ENCODE data around the gene ACER1.

Gene ACER1

GRCh38 chr19:6275170-6275744 lies 58.2 kb downstream of the ACER1 start:
- Mint-ChIP-seq H3K27me3 (no peaks in the 10 kb centered on the region), H3K36me3 (ENCODE audit: insufficient read depth) (peaks cover 15% of the 10 kb centered on the region), H3K27ac (ENCODE audit: low read depth) (no peak overlapping the region), H3K9me3 (no peaks in the 10 kb centered on the region), H3K4me1 (peaks cover 84% of the 10 kb centered on the region), H3K4me3 (no peak overlapping the region)
- ATAC-seq (replicated peaks; ENCODE audit: extremely low read depth, poor library complexity, severe bottlenecking), result no peak
- DNase-seq (ENCODE audit: low spot score in 2 of 2), result no peak

- ATAC-seq (replicated peaks; ENCODE audit: extremely low read depth, poor library complexity, severe bottlenecking), result no peak
- Mint-ChIP-seq H3K27me3 (no peaks in the 10 kb centered on the region), H3K4me3 (no peak overlapping the region), H3K9me3 (no peaks in the 10 kb centered on the region), H3K27ac (ENCODE audit: low read depth) (no peak overlapping the region), H3K36me3 (ENCODE audit: insufficient read depth) (peaks cover 16% of the 10 kb centered on the region), H3K4me1 (peaks cover 89% of the 10 kb centered on the region)
- no peak for DNase-seq (ENCODE audit: low spot score in 2 of 2)
These were observed 58.7 kb downstream of the ACER1 start for GRCh38 chr19:6274756-6275155.

GRCh38 chr19:6273701-6274601 lies 59.5 kb downstream of the ACER1 start:
- peaks cover 86% of the 10 kb centered on the region for H3K4me1 Mint-ChIP-seq
- H3K4me3 Mint-ChIP-seq, result no peak overlapping the region
- H3K27me3 Mint-ChIP-seq, result no peaks in the 10 kb centered on the region
- H3K36me3 Mint-ChIP-seq (ENCODE audit: insufficient read depth), result peaks cover 13% of the 10 kb centered on the region
- no peaks in the 10 kb centered on the region for H3K9me3 Mint-ChIP-seq
- DNase-seq (ENCODE audit: low spot score in 2 of 2), result no peak
- no peak overlapping the region for H3K27ac Mint-ChIP-seq (ENCODE audit: low read depth)
- ATAC-seq (replicated peaks; ENCODE audit: extremely low read depth, poor library complexity, severe bottlenecking), result no peak

- Mint-ChIP-seq H3K4me3 (peak overlapping the region; percentile 16), H3K27me3 (no peaks in the 10 kb centered on the region), H3K4me1 (peaks cover 82% of the 10 kb centered on the region), H3K36me3 (ENCODE audit: insufficient read depth) (peaks cover 11% of the 10 kb centered on the region), H3K27ac (ENCODE audit: low read depth) (peak overlapping the region; percentile 52), H3K9me3 (no peaks in the 10 kb centered on the region)
- DNase-seq (ENCODE audit: low spot score in 2 of 2), result no peak
- ATAC-seq (replicated peaks; ENCODE audit: extremely low read depth, poor library complexity, severe bottlenecking), result no peak
These were observed 60.4 kb downstream of the ACER1 start for GRCh38 chr19:6272913-6273600.

GRCh38 chr19:6272411-6272791 lies 61.0 kb downstream of the ACER1 start:
- Mint-ChIP-seq H3K36me3 (ENCODE audit: insufficient read depth) (peaks cover 9% of the 10 kb centered on the region), H3K27ac (ENCODE audit: low read depth) (peak overlapping the region; percentile 52), H3K4me1 (peaks cover 81% of the 10 kb centered on the region), H3K27me3 (no peaks in the 10 kb centered on the region), H3K4me3 (no peak overlapping the region), H3K9me3 (no peaks in the 10 kb centered on the region)
- DNase-seq (ENCODE audit: low spot score in 2 of 2) (no peak), ATAC-seq (replicated peaks; ENCODE audit: extremely low read depth, poor library complexity, severe bottlenecking) (no peak)

- Mint-ChIP-seq H3K27me3 (no peaks in the 10 kb centered on the region), H3K36me3 (ENCODE audit: insufficient read depth) (peaks cover 9% of the 10 kb centered on the region), H3K4me3 (no peak overlapping the region), H3K4me1 (peaks cover 76% of the 10 kb centered on the region), H3K27ac (ENCODE audit: low read depth) (peak overlapping the region; percentile 52), H3K9me3 (no peaks in the 10 kb centered on the region)
- no peak for DNase-seq (ENCODE audit: low spot score in 2 of 2)
- ATAC-seq (replicated peaks; ENCODE audit: extremely low read depth, poor library complexity, severe bottlenecking), result no peak
These were observed 61.5 kb downstream of the ACER1 start for GRCh38 chr19:6271721-6272410.

- DNase-seq (ENCODE audit: low spot score in 2 of 2) (no peak), ATAC-seq (replicated peaks; ENCODE audit: extremely low read depth, poor library complexity, severe bottlenecking) (no peak)
- Mint-ChIP-seq H3K27ac (ENCODE audit: low read depth) (peak overlapping the region; percentile 89), H3K9me3 (no peaks in the 10 kb centered on the region), H3K4me1 (peaks cover 74% of the 10 kb centered on the region), H3K36me3 (ENCODE audit: insufficient read depth) (peaks cover 12% of the 10 kb centered on the region), H3K4me3 (no peak overlapping the region), H3K27me3 (no peaks in the 10 kb centered on the region)
These were observed 62.2 kb downstream of the ACER1 start for GRCh38 chr19:6271251-6271650.

GRCh38 chr19:6270822-6271221 lies 62.6 kb downstream of the ACER1 start:
- H3K9me3 Mint-ChIP-seq, result no peaks in the 10 kb centered on the region
- H3K27ac Mint-ChIP-seq (ENCODE audit: low read depth), result peak overlapping the region; percentile 89
- H3K27me3 Mint-ChIP-seq, result no peaks in the 10 kb centered on the region
- DNase-seq (ENCODE audit: low spot score in 2 of 2), result no peak
- H3K4me3 Mint-ChIP-seq, result no peak overlapping the region
- peaks cover 70% of the 10 kb centered on the region for H3K4me1 Mint-ChIP-seq
- H3K36me3 Mint-ChIP-seq (ENCODE audit: insufficient read depth), result peaks cover 10% of the 10 kb centered on the region
- ATAC-seq (replicated peaks; ENCODE audit: extremely low read depth, poor library complexity, severe bottlenecking), result no peak

GRCh38 chr19:6270076-6270745 lies 63.2 kb downstream of the ACER1 start:
- H3K36me3 Mint-ChIP-seq (ENCODE audit: insufficient read depth), result peaks cover 10% of the 10 kb centered on the region
- no peaks in the 10 kb centered on the region for H3K27me3 Mint-ChIP-seq
- DNase-seq (ENCODE audit: low spot score in 2 of 2), result no peak
- H3K4me3 Mint-ChIP-seq, result no peak overlapping the region
- peak overlapping the region; percentile 89 for H3K27ac Mint-ChIP-seq (ENCODE audit: low read depth)
- ATAC-seq (replicated peaks; ENCODE audit: extremely low read depth, poor library complexity, severe bottlenecking), result no peak
- H3K4me1 Mint-ChIP-seq, result peaks cover 64% of the 10 kb centered on the region
- H3K9me3 Mint-ChIP-seq, result no peaks in the 10 kb centered on the region

- Mint-ChIP-seq H3K4me1 (peaks cover 58% of the 10 kb centered on the region), H3K36me3 (ENCODE audit: insufficient read depth) (peaks cover 15% of the 10 kb centered on the region), H3K27ac (ENCODE audit: low read depth) (no peak overlapping the region), H3K27me3 (no peaks in the 10 kb centered on the region), H3K4me3 (no peak overlapping the region), H3K9me3 (no peaks in the 10 kb centered on the region)
- ATAC-seq (replicated peaks; ENCODE audit: extremely low read depth, poor library complexity, severe bottlenecking) (no peak), DNase-seq (ENCODE audit: low spot score in 2 of 2) (no peak)
These were observed 64.1 kb downstream of the ACER1 start for GRCh38 chr19:6269101-6269886.

- DNase-seq (ENCODE audit: low spot score in 2 of 2) (no peak), ATAC-seq (replicated peaks; ENCODE audit: extremely low read depth, poor library complexity, severe bottlenecking) (no peak)
- no peaks in the 10 kb centered on the region for H3K9me3 Mint-ChIP-seq
- H3K4me3 Mint-ChIP-seq, result no peak overlapping the region
- peak overlapping the region; percentile 42 for H3K27ac Mint-ChIP-seq (ENCODE audit: low read depth)
- H3K4me1 Mint-ChIP-seq, result peaks cover 52% of the 10 kb centered on the region
- H3K36me3 Mint-ChIP-seq (ENCODE audit: insufficient read depth), result peaks cover 17% of the 10 kb centered on the region
- H3K27me3 Mint-ChIP-seq, result no peaks in the 10 kb centered on the region
These were observed 65.0 kb downstream of the ACER1 start for GRCh38 chr19:6268382-6268771.

Measured in central memory CD8-positive, alpha-beta T cell (primary cell).